ENCODE measurements around the gene PGBD5. TPM values are rescaled to one million over a fixed set of nuclear protein-coding genes. Genes with fewer than 3 reads are reported as not detected.

The PGBD5 gene
- total RNA-seq, 2 experiments from 2014 or later = not detected

- H3K4me3 ChIP-seq (ENCODE audit: low read depth, low read length, poor library complexity, severe bottlenecking) = no peak overlapping the region
- no peak overlapping the region for H3K27ac ChIP-seq (ENCODE audit: low read depth, low read length, poor library complexity, severe bottlenecking)
- CTCF ChIA-PET (ENCODE audit: unreplicated experiment) = no interaction called here
- H3K9me3 ChIP-seq (ENCODE audit: low read length) = no peaks in the 10 kb centered on the region
- no peaks in the 10 kb centered on the region for H3K9me2 ChIP-seq (ENCODE audit: insufficient read depth, low read length)
- no peaks in the 10 kb centered on the region for H3K36me3 ChIP-seq (ENCODE audit: insufficient read depth, low read length)
- no peak overlapping the region for H3K4me2 ChIP-seq (ENCODE audit: low read length)
- DNase-seq (ENCODE audit: low spot score) = no peak
- H3K79me2 ChIP-seq (ENCODE audit: insufficient read depth, low read depth, low read length) = no peaks in the 10 kb centered on the region
- intact Hi-C loops (cut with micrococcal nuclease; ENCODE audit: unreplicated experiment) = no loop called here
- no peaks in the 10 kb centered on the region for H4K20me1 ChIP-seq (ENCODE audit: insufficient read depth, low read length)
- no peaks in the 10 kb centered on the region for H3K4me1 ChIP-seq (ENCODE audit: insufficient read depth, low read length, poor library complexity, severe bottlenecking)
- POLR2A ChIA-PET = no interaction called here
- TF ChIP-seq, protein P1, sequence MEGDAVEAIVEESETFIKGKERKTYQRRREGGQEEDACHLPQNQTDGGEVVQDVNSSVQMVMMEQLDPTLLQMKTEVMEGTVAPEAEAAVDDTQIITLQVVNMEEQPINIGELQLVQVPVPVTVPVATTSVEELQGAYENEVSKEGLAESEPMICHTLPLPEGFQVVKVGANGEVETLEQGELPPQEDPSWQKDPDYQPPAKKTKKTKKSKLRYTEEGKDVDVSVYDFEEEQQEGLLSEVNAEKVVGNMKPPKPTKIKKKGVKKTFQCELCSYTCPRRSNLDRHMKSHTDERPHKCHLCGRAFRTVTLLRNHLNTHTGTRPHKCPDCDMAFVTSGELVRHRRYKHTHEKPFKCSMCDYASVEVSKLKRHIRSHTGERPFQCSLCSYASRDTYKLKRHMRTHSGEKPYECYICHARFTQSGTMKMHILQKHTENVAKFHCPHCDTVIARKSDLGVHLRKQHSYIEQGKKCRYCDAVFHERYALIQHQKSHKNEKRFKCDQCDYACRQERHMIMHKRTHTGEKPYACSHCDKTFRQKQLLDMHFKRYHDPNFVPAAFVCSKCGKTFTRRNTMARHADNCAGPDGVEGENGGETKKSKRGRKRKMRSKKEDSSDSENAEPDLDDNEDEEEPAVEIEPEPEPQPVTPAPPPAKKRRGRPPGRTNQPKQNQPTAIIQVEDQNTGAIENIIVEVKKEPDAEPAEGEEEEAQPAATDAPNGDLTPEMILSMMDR (conservative IDR thresholded peaks at IDR 0.05; ENCODE audit: low read length) = no peak
- no peak for TF ChIP-seq EZH2phosphoT487 (IDR thresholded peaks at IDR 0.05; ENCODE audit: borderline replicate concordance, low read depth, low read length)
- no TSS peak for BruUV-seq (replicated peaks)
- H2AFZ ChIP-seq (ENCODE audit: low read length) = no peak overlapping the region
These were observed 9.0 kb upstream of the PGBD5 start for GRCh38 chr1:230435108-230435507.

- no peaks in the 10 kb centered on the region for H4K20me1 ChIP-seq (ENCODE audit: insufficient read depth, low read length)
- no peaks in the 10 kb centered on the region for H3K79me2 ChIP-seq (ENCODE audit: insufficient read depth, low read depth, low read length)
- no peak overlapping the region for H2AFZ ChIP-seq (ENCODE audit: low read length)
- H3K4me3 ChIP-seq (ENCODE audit: low read depth, low read length, poor library complexity, severe bottlenecking) = no peak overlapping the region
- CTCF ChIA-PET (ENCODE audit: unreplicated experiment) = no interaction called here
- H3K36me3 ChIP-seq (ENCODE audit: insufficient read depth, low read length) = no peaks in the 10 kb centered on the region
- no peak overlapping the region for H3K27ac ChIP-seq (ENCODE audit: low read depth, low read length, poor library complexity, severe bottlenecking)
- no peaks in the 10 kb centered on the region for H3K9me3 ChIP-seq (ENCODE audit: low read length)
- no peaks in the 10 kb centered on the region for H3K9me2 ChIP-seq (ENCODE audit: insufficient read depth, low read length)
- intact Hi-C loops (cut with micrococcal nuclease; ENCODE audit: unreplicated experiment) = no loop called here
- no peaks in the 10 kb centered on the region for H3K4me1 ChIP-seq (ENCODE audit: insufficient read depth, low read length, poor library complexity, severe bottlenecking)
- H3K4me2 ChIP-seq (ENCODE audit: low read length) = no peak overlapping the region
- BruUV-seq (replicated peaks) = no TSS peak
- POLR2A ChIA-PET = no interaction called here
- DNase-seq (ENCODE audit: low spot score) = no peak
- TF ChIP-seq, protein P1 (conservative IDR thresholded peaks at IDR 0.05; ENCODE audit: low read length) = no peak
- TF ChIP-seq EZH2phosphoT487 (IDR thresholded peaks at IDR 0.05; ENCODE audit: borderline replicate concordance, low read depth, low read length) = no peak
These were observed 5.4 kb upstream of the PGBD5 start for GRCh38 chr1:230431527-230431926.

GRCh38 chr1:230430499-230430898 is 4.4 kb upstream of the PGBD5 start:
- ChIA-PET POLR2A (no interaction called here), CTCF (ENCODE audit: unreplicated experiment) (no interaction called here)
- Histone ChIP-seq H3K36me3 (ENCODE audit: insufficient read depth, low read length) (no peaks in the 10 kb centered on the region), H3K4me2 (ENCODE audit: low read length) (no peak overlapping the region), H3K27ac (ENCODE audit: low read depth, low read length, poor library complexity, severe bottlenecking) (no peak overlapping the region), H3K4me3 (ENCODE audit: low read depth, low read length, poor library complexity, severe bottlenecking) (no peak overlapping the region), H3K9me2 (ENCODE audit: insufficient read depth, low read length) (no peaks in the 10 kb centered on the region), H2AFZ (ENCODE audit: low read length) (no peak overlapping the region), H3K4me1 (ENCODE audit: insufficient read depth, low read length, poor library complexity, severe bottlenecking) (no peaks in the 10 kb centered on the region), H4K20me1 (ENCODE audit: insufficient read depth, low read length) (no peaks in the 10 kb centered on the region), H3K9me3 (ENCODE audit: low read length) (no peaks in the 10 kb centered on the region), H3K79me2 (ENCODE audit: insufficient read depth, low read depth, low read length) (no peaks in the 10 kb centered on the region)
- BruUV-seq (replicated peaks) = no TSS peak
- intact Hi-C loops (cut with micrococcal nuclease; ENCODE audit: unreplicated experiment) = no loop called here
- DNase-seq (ENCODE audit: low spot score) = no peak
- no peak for TF ChIP-seq EZH2phosphoT487 (IDR thresholded peaks at IDR 0.05; ENCODE audit: borderline replicate concordance, low read depth, low read length)
- TF ChIP-seq, protein P1 (conservative IDR thresholded peaks at IDR 0.05; ENCODE audit: low read length) = no peak

Data from OCI-LY7 (cell line).